LHCN-M2 (cell line): ENCODE data around the gene COL27A1. TPM values are rescaled to one million over a fixed set of nuclear protein-coding genes. Genes with fewer than 3 reads are reported as not detected.
"Not testable (repeated sequence)": the region's sequence is repeated elsewhere in the genome, so short reads cannot be mapped to it uniquely, and the experiment has no call there.

Experiments used
- DNase-seq: peaks from one replicate; pipeline ENCODE4 v3.0.0-alpha.2; 2012; ENCODE audit warnings: low read depth
- total RNA-seq: library from RNA; depleted of rRNA; stranded (reverse); fragments of >200 nt; gene quantifications from 2 replicates; pipeline ENCODE4 v1.2.3, GENCODE V29; 2014

Gene COL27A1
- total RNA-seq, 1 experiment from 2014 or later = 6.7 TPM

DNA sequence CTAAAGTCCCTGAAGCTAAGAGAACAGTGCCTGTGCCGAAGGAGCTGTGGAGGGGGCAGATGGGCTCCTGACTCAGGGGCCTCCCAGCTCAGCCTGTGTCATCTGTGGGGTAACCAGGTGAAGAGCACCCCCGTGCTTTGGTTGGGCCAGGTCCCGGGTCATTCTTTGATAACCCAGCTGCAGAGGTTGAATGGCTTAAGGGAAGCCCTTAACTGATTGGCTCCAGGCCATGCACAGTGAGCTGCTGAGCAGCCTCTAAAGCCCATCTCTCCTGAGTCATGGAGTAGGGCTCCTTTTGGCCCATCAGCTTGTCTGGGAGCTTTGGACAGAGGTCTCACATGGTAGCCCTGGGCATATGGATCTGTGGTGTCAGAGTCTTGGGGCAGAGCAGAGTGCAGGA is 28.7 kb downstream of the COL27A1 start:
- no peak for DNase-seq

DNA sequence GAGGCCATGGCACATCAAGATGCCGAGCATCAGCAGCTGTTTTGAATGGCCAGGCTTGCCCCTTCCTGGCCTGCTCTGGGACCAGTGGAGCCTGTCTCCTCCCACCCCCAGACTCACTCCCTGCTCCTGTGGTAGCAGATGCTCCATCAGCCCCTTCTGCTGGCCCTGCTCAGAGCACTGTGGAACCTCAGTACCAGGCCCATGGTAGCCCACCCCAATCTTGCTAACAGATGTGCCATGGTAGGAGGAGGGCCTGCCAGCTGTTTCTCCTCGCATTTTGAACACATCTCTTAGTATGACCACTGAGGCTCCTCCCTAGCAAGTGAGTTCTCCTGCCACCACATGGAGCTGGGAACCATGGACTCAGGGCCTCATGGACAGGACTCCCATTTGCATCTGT is 29.5 kb downstream of the COL27A1 start:
- no peak for DNase-seq

DNA sequence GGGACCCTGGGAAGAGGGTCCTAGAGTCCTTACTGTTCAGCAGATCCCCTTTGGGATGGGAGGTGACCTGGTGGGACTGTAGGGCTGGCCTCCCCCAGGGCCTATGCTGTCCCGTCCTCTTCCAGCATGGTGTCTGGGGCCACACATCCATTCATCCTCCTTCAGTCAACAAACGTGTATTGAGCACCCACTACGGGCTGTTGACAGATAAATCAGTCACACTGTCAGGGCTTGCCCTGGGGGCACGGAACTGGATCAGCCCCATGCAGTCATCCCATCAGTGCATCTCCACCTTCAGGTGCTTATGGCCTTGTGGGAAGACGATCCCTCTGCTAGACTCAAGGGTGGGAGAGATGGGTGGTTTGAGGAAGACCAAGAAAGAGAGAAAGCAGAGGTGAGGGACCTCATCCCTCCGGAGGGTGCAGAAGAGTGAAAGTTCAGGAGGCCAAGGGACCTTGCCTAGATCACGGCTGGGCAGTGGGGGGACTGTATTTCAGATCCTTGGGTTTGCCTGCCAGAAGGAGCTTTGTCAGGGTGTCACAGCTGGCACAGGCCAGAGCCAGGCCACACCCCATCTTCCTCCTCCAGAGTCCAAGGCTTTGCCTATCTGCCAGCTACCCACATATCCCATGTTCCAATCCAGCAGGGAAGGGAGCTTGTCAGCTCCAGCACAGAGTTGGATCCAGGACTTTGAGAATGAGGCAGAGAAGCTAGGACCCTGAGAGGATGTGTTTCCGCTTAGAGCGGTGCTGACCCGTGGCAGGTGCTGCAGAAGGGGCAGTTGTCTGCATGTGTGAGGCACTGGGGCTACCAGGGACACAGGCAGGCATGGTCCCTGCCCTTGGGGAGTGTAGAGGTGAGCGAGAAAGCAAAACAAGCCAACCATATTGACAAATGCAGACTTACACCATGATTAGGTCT is 30.5 kb downstream of the COL27A1 start:
- no peak for DNase-seq

DNA sequence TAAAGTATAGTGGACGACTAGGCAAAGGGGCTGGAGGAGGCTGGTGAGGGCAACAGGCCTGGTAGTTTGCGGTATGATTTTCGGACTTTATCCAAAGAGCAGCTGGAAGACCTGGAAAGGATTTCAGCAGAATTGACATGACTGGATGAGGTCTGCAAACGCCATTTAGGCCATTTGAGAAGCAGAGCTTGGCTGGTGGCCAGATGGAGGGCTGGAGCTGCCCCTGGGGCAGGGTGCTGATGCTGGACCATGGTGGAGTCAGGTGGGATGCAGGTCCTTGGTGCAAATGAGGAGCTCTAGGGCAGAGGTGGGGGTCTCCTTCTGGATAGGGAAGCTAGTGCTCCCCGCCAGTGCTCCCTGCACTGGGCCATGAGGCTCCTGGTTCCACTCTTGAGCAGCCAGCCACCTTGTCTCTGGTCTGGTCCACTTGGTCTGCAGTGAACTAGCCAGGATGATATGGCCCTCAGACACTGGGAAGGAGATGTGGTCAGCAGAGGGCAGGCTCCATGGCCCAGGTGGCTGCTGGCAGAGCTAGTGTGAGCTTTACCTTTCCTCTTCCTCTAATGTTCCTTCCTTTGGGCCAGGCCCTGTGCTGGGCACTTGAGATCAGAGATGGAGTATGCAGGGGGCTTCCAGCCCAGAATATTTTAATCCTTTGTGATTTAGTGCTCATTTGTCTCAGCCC is 31.4 kb downstream of the COL27A1 start:
- DNase-seq = no peak

DNA sequence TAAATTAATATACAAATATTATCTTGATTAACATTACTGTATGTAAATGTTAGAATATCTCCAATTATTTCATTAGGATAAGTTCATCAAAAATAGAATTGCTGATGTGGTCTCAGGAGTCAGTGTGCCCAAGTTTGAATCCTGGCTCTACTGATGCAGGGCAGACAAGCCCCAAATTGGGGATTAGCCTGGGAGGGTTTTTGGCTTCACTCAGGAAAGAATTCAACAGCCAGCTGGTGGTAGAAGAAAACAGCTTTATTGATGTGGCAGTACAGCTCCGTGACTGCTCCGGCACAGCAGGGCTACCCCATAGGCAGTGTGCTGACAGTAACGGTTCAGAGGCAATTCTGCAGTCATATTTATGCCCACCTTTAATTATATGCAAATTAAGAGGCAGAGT is 32.5 kb downstream of the COL27A1 start:
- DNase-seq = no peak

DNA sequence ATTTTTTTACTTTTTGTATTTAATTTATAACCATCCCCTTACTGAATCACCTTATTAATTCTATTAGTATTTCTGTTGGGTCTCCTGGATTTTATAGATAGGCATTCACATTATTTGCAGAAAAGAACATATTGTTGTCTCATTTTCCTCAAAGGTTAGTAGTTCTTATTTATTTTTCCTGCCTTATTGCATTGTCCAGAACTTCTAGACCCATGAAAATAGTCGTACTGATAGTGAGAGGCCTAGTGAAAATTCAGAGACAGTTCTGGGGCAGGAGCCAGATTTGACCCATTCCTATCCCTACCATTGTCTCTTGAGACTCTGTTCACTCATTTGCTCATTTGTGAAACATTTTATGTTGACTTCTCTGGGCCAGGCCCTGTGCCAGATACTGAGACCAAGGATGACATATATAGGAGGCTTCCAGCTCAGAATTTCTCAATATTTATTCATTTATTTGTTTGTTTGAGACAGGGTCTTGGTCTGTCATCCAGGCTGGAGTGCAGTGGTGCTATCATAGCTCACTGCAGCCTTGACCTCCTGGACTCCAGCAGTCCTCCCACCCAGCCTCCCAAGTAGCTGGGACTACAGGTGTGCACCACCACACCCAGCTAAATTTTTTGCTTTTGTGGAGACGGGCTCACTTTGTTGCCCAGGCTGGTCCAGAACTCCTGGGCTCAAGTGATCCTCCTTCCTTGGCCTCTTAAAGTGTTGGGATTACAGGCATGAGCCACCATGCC is 34.7 kb downstream of the COL27A1 start:
- no peak for DNase-seq

DNA sequence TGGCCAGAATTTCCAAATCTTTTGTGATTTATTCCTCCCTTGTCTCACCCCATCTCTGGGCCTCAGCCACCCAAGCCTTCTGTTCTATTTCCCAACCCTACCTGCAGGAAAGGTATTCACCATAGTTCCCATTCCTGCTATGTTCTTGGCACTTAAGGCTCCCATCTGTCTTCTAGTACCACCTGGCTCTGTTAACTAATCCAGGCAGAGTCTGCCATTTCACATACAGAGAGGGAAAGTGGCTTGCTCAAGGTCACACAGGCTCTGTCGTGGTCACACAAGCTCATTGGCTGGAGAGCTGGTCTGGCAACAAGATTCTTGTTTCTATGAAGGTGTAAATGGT is 35.2 kb downstream of the COL27A1 start:
- DNase-seq = no peak

DNA sequence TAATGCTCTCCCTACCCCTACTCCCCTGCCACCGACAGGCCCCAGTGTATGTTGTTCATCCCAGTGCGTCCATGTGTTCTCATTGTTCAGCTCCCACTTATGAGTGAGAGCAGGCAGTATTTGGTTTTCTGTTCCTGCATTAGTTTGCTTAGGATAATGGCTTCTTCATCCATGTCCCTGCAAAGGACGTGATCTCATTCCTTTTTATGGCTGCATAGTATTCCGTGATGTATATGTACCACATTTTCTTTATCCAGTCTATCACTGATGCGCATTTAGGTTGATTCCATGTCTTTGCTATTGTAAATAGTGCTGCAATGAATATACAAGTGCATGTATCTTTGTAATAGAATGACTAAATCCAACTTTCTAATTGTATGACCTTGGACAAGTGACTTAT is 36.1 kb downstream of the COL27A1 start:
- DNase-seq = not testable (repeated sequence)

DNA sequence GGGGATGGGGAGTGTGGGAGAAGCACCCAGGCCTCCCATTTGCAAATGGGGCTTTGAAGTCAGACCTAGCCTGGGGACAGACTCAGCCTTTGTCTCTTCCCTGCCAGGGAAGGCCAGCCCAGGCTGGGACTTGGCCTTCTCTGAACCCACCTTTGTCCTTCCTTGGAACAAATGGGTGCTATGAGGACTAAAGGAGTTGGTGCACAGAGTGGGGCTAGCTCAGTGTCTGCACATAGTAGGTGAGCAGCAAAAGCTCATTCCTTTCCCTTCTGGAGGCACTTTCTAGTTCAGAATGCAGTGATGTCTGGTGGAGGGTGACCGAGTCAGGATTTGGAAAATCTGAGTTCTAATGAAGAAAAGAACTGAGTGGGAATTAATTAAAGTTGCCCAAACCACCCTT is 37.2 kb downstream of the COL27A1 start:
- DNase-seq = no peak

DNA sequence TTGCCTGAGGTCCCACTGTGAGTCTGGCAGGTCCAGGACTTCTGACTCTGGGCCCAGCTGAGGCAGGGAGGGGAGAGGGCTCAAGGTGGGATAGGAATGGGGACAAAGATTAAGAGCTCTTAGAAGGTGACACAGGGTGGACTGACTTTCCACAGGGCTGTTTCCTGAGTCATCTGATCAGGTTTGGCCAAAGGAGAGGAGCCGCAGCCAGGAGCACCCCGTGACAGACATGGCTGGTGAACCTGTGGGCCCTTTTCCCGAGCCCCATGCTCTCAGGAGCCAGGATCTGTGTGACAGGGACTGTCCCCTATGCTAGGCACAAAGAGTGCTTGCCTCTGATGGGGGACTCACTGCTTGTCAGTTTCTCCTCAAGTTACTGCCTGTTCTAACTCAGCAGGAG is 37.8 kb downstream of the COL27A1 start:
- DNase-seq = no peak

DNA sequence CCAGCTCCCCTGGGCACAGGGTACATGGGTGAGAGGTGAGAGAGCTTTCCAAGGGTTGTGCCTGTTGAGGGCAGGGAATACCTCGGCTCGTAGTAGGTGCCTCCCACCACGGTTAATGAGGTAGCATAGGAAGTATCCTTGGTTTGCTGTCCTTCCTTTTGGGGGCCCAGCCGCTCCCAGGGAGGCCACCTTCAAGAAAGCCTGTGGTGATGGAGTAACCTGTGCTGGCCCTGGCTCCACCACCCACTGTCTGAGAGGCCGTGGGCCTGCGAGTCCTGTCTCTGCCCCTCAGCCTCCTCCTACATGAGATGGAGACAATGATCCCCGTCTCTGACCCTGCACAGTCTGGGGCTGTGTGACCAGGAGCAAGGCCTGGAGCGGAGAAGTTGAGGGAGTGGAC is 40.8 kb downstream of the COL27A1 start:
- DNase-seq = no peak

DNA sequence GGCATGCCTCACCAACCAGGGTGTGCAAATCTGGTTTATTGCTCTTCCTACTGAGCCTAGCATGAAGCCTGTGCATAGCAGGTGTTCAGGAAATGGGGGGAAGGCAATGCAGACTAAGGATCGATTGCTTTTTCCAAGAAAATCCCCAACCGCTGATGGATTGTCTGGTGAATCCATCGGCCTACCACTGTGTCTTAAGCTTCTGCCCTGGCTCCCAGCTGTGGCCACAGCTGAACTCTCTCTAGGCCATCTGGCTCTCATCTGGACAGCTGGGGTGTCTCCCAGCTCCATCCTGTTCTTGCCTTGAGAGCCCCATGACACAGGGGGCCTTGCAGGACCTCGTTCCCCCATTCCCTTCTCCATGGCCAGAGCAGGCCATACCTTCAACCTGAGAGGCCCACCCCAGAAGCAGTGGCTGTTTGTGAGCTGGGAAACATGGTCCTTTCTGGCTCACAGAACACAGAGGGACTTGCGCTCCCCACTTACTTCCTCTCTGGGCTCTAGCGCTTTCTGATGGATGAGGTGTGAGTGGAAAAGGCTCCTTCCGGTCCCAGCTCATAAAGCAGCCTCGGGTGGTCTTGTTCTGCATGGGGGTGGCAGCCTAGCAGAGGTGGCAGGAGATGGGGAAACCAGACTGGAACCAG is 41.8 kb downstream of the COL27A1 start:
- no peak for DNase-seq

DNA sequence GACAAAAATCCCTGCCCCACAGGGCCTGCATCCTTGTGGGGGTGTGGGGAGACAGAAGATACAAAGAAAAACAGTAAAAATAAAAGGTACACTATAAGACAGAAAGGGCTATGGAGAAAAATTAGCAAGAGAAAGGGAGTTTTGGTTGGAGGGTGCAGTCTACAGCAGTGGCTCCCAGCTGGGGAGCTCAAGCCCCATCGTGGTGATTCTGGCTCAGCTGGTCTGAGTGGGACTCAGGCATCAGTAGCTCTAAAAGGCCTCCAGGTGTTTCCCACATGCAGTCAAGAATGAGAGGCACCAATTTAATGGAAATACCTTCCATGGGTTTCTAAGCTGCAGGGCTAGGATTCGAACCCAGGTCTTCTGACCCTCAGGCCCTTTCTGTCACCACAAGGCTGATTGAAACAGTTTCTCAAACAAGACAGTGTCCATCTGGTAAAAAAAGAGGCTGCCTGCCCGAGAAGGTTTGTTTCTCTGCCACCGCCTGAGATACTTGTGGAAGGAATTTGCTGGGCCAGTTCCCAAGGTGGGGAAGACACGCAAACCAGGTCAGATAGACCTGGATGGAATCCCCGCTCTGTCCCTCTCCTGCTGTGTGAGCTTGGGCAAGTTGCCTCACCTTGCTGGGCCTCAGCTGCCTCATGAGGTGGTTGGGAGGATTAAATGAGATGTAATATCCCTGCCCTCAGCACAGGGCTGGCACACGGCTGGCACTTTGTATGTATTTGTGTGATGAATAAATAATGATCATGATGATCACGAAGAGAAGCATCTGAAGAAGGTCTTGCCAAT is 43.1 kb downstream of the COL27A1 start:
- no peak for DNase-seq

DNA sequence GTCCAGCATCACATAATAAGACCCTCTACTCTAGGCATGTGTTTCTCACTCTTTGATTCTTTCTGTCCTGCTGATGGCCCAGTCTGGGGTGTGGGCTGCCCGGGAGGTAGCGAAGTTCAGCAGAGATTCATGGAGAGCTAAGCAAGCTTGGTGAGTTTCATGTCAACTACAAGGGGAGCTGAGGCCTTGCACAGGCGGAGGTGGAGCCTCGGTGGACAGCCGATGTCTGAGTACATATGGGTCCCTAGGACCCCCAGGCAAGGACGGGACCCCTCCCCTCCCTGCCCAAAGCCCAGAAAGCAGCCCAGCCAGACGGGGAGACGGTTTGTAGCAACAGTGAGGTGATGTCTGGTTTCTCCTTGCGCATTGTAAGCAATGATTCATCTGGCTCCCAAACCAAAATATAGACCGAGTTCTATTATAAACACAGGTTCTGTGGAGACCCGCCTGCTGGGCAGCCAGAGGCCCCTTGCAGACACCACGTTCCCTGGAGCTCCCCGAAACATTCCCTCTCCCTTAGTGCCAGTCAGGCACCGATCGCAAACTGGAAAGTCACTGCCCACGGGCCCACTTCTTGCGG is 45.5 kb downstream of the COL27A1 start:
- no peak for DNase-seq

DNA sequence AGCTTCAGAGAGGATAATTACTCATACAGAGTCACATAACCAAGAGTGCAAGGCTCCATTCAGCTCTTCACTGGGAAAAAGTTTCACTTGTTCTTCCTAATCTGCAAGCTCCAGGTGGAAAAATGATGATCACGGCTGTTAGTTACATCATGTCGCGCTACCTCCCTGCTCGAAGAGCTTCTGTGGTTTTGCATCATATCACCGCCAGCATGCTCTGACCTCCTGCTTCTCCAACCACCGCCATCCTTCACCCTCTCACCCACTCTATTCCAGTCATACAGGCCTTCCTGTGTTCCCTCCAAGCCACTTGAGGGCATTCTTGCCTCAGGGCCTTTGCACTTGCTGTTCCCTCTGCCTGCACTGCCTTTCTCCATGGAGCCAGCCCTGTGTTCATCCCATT is 47.1 kb downstream of the COL27A1 start:
- no peak for DNase-seq

DNA sequence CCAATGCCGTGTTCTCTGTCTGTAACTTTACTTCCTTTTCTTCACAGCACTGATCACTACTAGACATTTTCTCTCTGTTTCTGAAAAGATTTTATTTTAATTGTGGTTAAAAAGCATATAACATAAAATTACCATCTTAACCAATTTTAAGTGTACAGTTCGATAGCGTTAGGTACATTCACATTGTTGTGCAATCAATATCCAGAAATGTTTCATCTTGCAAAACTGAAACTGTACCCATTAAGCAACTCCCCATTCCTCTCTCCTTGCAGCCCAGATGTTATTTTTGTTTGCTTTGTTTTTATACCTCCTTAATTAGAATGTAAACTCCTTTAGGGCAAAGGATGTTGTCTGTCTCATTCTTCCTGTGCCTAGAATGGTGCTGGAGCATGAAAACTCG is 47.5 kb downstream of the COL27A1 start:
- DNase-seq = no peak

DNA sequence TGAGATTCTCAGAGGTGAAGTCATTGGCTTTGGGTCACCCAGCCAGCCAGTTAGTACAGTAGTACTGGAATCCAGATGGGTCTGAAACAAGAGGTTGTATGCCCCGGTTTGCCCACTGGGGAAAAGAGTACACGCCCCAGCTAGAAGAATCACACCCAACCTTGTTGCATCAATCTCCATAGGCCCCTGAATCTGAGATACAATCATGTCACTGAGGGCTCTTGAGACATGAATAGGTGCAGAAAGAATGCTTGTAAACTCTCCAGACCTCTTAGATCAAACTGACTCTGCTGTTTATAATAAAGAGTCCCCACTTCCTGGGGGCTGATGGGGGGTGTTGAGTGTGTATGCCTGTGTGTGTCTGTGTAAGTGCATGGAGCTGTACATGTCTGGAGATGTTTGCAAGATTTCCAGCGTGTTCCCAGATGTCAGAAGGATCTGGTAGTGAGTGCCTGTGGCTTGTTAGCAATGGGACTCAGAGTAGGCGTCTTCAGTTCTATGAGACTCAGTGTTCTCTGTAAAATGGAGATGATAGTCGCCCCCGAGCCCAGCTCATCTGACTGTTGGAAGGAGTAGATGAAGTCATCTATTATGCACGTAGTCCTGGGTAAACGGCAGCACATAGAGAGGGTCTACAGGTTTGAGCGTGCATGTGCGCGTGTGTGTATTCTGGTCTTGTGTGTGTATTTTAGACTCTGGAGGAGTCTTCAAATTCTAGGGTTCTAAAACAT is 48.2 kb downstream of the COL27A1 start:
- DNase-seq = no peak

DNA sequence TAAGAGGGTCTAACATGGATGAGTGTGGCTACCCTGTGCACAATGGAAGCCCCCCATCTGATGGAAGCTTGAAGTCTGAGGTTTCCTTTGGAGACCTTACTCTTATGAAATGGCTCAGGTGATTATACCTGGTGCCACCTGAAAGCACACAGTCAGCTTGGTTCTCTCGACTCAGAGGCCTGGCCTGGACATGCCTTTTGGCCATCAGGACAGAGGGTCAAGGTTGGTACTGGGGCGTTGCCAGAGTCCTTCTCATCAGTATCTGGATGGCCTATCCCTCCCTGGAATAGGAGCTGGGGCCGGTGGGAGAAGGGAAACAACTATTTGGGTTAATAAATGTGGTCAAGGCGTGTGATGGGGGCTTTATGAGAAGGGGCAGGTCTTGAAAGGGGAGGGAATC is 48.9 kb downstream of the COL27A1 start:
- DNase-seq = no peak

DNA sequence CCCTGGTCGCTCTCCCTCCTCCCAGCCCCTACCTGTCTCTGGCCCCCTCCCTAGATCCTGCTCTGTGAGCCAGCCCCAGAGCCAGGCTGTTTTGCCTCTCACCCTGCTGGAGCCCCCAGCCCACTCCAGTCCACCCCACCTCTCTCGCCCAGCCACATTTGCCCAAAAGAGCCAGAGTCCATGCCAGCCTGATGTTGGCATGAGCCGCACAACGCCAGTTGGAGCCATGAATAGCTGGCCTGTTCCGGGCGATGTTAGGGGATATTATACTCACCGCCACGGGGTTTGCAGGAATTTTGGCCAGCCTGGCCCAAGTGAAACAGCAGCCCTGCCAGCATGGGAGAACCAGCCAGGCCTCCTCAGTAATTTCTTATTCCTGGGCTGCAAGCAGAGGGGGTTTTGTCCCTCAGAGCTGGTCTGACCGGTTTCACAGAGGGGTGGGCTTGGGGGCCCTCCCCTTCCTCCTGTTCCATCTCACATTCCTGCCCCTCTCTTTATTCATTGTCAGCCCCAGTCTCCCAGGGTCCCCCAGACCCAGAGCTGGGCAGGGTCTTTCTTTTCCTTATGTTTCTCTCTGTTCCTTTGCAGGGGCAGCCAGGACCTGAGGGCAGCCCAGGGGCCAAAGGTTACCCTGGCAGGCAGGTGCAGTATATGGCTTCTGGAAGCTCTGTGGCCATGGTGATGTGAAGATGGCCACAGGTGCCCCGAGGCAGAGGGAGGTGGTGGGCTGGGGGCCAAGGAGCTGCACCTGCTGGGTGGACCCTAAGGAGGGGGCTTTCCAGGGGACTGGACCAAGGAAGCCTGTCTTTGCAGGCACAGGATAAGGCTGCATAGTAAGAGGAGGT is 50.1 kb downstream of the COL27A1 start:
- DNase-seq = no peak
